ENCODE data around the gene SLC46A1. TPM values are rescaled to one million over a fixed set of nuclear protein-coding genes. Genes with fewer than 3 reads are reported as not detected.

Gene SLC46A1
- total and polyA plus RNA-seq, 2 experiments from 2014 or later: 3.3 to 12.5 TPM

DNA sequence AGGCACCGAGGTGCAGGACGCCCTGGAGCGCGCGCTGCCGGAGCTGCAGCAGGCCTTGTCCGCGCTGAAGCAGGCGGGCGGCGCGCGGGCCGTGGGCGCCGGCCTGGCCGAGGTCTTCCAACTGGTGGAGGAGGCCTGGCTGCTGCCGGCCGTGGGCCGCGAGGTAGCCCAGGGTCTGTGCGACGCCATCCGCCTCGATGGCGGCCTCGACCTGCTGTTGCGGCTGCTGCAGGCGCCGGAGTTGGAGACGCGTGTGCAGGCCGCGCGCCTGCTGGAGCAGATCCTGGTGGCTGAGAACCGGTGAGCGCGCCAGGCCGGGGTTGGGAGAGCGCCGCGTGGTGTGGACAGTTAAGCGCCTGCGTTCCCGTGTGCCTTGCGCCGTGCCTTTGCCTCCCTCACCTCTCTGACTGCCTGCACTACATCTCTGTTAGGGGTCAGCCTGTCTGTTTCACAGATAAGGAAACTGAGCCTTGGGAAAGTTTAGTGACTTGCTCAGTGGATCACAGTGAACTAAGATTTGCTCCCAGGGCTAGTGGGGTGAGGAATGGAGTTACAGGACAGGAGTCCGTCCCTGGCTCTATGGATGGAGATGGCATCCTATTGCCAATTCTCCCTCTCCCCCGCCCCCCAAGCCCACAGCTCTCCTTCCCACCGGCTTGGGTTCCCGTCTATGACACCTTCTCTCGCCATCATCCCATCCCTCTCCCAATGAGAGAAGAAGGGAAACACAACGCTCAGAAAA is 33.6 kb downstream of the SLC46A1 start:
- no peaks in the 10 kb centered on the region for H3K79me2 ChIP-seq (replicated peaks; ENCODE audit: insufficient read depth)
- H3K9me2 ChIP-seq (ENCODE audit: insufficient read depth): no peaks in the 10 kb centered on the region
- H3K4me1 ChIP-seq (ENCODE audit: insufficient read depth): peaks cover 9% of the 10 kb centered on the region; the same call in 1 of the 2 replicates
- TF ChIP-seq, protein P1, sequence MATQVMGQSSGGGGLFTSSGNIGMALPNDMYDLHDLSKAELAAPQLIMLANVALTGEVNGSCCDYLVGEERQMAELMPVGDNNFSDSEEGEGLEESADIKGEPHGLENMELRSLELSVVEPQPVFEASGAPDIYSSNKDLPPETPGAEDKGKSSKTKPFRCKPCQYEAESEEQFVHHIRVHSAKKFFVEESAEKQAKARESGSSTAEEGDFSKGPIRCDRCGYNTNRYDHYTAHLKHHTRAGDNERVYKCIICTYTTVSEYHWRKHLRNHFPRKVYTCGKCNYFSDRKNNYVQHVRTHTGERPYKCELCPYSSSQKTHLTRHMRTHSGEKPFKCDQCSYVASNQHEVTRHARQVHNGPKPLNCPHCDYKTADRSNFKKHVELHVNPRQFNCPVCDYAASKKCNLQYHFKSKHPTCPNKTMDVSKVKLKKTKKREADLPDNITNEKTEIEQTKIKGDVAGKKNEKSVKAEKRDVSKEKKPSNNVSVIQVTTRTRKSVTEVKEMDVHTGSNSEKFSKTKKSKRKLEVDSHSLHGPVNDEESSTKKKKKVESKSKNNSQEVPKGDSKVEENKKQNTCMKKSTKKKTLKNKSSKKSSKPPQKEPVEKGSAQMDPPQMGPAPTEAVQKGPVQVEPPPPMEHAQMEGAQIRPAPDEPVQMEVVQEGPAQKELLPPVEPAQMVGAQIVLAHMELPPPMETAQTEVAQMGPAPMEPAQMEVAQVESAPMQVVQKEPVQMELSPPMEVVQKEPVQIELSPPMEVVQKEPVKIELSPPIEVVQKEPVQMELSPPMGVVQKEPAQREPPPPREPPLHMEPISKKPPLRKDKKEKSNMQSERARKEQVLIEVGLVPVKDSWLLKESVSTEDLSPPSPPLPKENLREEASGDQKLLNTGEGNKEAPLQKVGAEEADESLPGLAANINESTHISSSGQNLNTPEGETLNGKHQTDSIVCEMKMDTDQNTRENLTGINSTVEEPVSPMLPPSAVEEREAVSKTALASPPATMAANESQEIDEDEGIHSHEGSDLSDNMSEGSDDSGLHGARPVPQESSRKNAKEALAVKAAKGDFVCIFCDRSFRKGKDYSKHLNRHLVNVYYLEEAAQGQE (IDR thresholded peaks at IDR 0.05; ENCODE audit: unreplicated experiment): peak; percentile 5
- TF ChIP-seq STAT1 (IDR thresholded peaks at IDR 0.05; ENCODE audit: unreplicated experiment): no peak
- no peak for TF ChIP-seq POLR2AphosphoS5 (IDR thresholded peaks at IDR 0.05; ENCODE audit: low read depth)
- TF ChIP-seq ZNF331 (CRISPR knock-in tag; IDR thresholded peaks at IDR 0.05; ENCODE audit: low read depth): no peak
- peak; percentile 6 for TF ChIP-seq EZH2 (IDR thresholded peaks at IDR 0.05; ENCODE audit: low read depth, unreplicated experiment)
- TF ChIP-seq JUNB (IDR thresholded peaks at IDR 0.05; ENCODE audit: unreplicated experiment): no peak
- peaks cover 33% of the 10 kb centered on the region for H3K27me3 Mint-ChIP-seq (ENCODE audit: insufficient read depth, low read depth, poor library complexity)
- H3K4me3 Mint-ChIP-seq: peak overlapping the region; percentile 70
- H2AFZ ChIP-seq: peak overlapping the region; percentile 97
- no peaks in the 10 kb centered on the region for H3K36me3 Mint-ChIP-seq (ENCODE audit: low read depth)
- H3K4me1 Mint-ChIP-seq: peaks cover 21% of the 10 kb centered on the region
- H3K27ac ChIP-seq (ENCODE audit: low read depth): no peak overlapping the region
- no peaks in the 10 kb centered on the region for H3K36me3 ChIP-seq (ENCODE audit: insufficient read depth)
- no peak overlapping the region for H3K27ac Mint-ChIP-seq
- H3K4me3 ChIP-seq: peak overlapping the region; percentile 86
- H3K4me2 ChIP-seq: peak overlapping the region; percentile 90
- H3K9me3 Mint-ChIP-seq: no peaks in the 10 kb centered on the region
- H4K20me1 ChIP-seq (replicated peaks; ENCODE audit: insufficient read depth): peaks cover 17% of the 10 kb centered on the region; the same call in 1 of the 2 replicates
- ATAC-seq (peak; percentile 5), DNase-seq (ENCODE audit: low spot score) (peak; percentile 54)
- no peaks in the 10 kb centered on the region; the same call in 1 of the 2 replicates for H3F3A ChIP-seq (replicated peaks; ENCODE audit: low read depth)
- peaks cover 22% of the 10 kb centered on the region for H3K27me3 ChIP-seq (ENCODE audit: insufficient read depth)

DNA sequence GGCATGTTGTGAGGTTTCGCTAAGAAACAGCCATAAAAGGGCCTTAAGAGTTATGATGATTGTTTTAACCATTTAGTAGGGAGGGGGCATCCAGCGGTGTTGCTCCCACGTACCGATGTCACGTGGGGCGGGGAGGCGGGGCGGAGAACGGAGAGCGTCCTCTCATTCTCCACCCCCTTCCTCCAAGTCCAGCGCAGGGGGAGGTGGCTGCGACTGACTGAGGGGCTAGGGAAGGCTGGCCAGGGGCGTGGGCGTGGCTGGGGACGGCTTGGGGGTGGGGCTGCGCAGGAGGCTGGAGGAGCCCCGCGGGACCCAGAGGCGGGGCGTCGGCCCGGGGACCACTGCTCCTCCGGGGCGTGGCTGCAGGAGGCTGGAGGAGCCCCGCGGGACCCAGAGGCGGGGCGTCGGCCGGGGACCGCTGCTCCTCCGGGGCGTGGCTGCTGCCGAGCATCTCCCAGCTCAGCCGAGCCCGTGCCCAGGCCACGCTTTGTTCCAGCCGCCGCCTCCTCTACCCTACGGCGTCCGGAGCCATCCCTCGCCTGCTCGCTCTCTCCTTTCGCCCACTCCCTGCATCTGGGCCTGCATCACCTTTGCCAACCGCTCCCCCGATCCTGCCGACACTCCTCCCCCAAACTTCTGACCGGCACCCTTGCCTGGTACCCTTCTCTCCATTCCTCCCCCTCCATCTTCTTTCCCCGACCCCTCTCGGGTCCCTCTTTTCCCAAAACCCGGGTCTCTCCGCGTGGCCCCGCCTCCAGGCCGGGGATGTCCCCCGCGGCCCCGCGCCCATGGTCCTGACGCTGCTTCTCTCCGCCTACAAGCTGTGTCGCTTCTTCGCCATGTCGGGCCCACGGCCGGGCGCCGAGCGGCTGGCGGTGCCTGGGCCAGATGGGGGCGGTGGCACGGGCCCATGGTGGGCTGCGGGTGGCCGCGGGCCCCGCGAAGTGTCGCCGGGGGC is 34.5 kb downstream of the SLC46A1 start, which contains the start of gene SARM1:
SARM1 (plus strand) TSS at position 450 of the 958 bp plus-strand sequence; CDS start at position 789, 339 bp downstream.
- H3K4me1 ChIP-seq (ENCODE audit: insufficient read depth): peaks cover 9% of the 10 kb centered on the region; the same call in 1 of the 2 replicates
- peaks cover 17% of the 10 kb centered on the region; the same call in 1 of the 2 replicates for H4K20me1 ChIP-seq (replicated peaks; ENCODE audit: insufficient read depth)
- H3K27ac ChIP-seq (ENCODE audit: low read depth): 0 out of 2 replicates have a peak within 1 kb of the TSS, but pooled peaks have one; percentile 20
- H3F3A ChIP-seq (replicated peaks; ENCODE audit: low read depth): no peaks in the 10 kb centered on the region; the same call in 1 of the 2 replicates
- peak within 1 kb of the TSS; percentile 90 for H3K4me2 ChIP-seq
- no peaks in the 10 kb centered on the region for H3K9me2 ChIP-seq (ENCODE audit: insufficient read depth)
- peak; percentile 40; the same call in 1 of the 2 replicates for TF ChIP-seq POLR2AphosphoS5 (IDR thresholded peaks at IDR 0.05; ENCODE audit: low read depth)
- TF ChIP-seq, protein P2, sequence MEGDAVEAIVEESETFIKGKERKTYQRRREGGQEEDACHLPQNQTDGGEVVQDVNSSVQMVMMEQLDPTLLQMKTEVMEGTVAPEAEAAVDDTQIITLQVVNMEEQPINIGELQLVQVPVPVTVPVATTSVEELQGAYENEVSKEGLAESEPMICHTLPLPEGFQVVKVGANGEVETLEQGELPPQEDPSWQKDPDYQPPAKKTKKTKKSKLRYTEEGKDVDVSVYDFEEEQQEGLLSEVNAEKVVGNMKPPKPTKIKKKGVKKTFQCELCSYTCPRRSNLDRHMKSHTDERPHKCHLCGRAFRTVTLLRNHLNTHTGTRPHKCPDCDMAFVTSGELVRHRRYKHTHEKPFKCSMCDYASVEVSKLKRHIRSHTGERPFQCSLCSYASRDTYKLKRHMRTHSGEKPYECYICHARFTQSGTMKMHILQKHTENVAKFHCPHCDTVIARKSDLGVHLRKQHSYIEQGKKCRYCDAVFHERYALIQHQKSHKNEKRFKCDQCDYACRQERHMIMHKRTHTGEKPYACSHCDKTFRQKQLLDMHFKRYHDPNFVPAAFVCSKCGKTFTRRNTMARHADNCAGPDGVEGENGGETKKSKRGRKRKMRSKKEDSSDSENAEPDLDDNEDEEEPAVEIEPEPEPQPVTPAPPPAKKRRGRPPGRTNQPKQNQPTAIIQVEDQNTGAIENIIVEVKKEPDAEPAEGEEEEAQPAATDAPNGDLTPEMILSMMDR (conservative IDR thresholded peaks at IDR 0.05; ENCODE audit: low read depth in 2 of 2): no peak
- DNase-seq (ENCODE audit: low spot score): peak; percentile 99
- Mint-ChIP-seq H3K4me3 (peak within 1 kb of the TSS; percentile 79), H3K27ac (peak within 1 kb of the TSS; percentile 67; the same call in 1 of the 2 replicates), H3K9me3 (no peaks in the 10 kb centered on the region), H3K36me3 (ENCODE audit: low read depth) (no peaks in the 10 kb centered on the region), H3K27me3 (ENCODE audit: insufficient read depth, low read depth, poor library complexity) (peaks cover 37% of the 10 kb centered on the region), H3K4me1 (peaks cover 21% of the 10 kb centered on the region)
- peaks cover 22% of the 10 kb centered on the region for H3K27me3 ChIP-seq (ENCODE audit: insufficient read depth)
- H3K36me3 ChIP-seq (ENCODE audit: insufficient read depth): no peaks in the 10 kb centered on the region
- H3K4me3 ChIP-seq: peak within 1 kb of the TSS; percentile 86
- ATAC-seq: peak; percentile 85
- peak within 1 kb of the TSS; percentile 97 for H2AFZ ChIP-seq
- no peaks in the 10 kb centered on the region for H3K79me2 ChIP-seq (replicated peaks; ENCODE audit: insufficient read depth)

Measured in GM23338 (cell line).